K562 (cell line): ENCODE measurements around the gene DNMBP. TPM values are rescaled to one million over a fixed set of nuclear protein-coding genes. Genes with fewer than 3 reads are reported as not detected.

Experiments
- ATAC-seq: fragments of 200-7000 bp; cut with Tn5 transposase; 3 replicates; pipeline ENCODE4 v1.9.1; 2020; ENCODE audit warnings: moderate library complexity
- BruUV-seq: library from RNA; stranded (reverse); fragments of 400-500 nt; replicated peaks from 2 replicates; lab custom pipeline; 2021; lab: Mats Ljungman, UMichigan
- CTCF ChIA-PET: fragments of 300-600 bp; formaldehyde crosslinking; extraction: SDS; loops from one replicate; lab custom pipeline; 2021; ENCODE audit warnings: low intra/inter-chr PET ratio; lab: Yijun Ruan, JAX
- POLR2A ChIA-PET: fragments of 300-600, 350-650 bp; sonication (Branson Sonifier 250); formaldehyde crosslinking; extraction: SDS; loops from one replicate; lab custom pipeline; 2021; ENCODE audit warnings: antibody characterized with exemption, inconsistent platforms; lab: Yijun Ruan, JAX
- DNase-seq, 4 experiments: peaks; one replicate each; pipeline versions ENCODE4 v3.0.0 to v3.0.0-alpha.2; 2011 to 2018; ENCODE audit warnings: low spot score in 3 of 4, mixed read lengths in 3 of 4; ENCODE audit errors: extremely low read depth in 1 of 4
- FAIRE-seq: peaks from 2 replicates; lab custom pipeline; 2011; peaks lifted over from hg19 to GRCh38; lab: Jason Lieb, UNC
- H2AFZ ChIP-seq: 2 replicates; pipeline ENCODE4 v1.6.0; 2011; ENCODE audit warnings: low read depth, low read length, control low read depth, inconsistent platforms
- H3K27ac ChIP-seq: fragments of 200-600 bp; 3 replicates; pipeline ENCODE4 v1.8.0; 2011; ENCODE audit warnings: low read depth, mild to moderate bottlenecking, control low read depth, inconsistent platforms, low read length, moderate library complexity, mixed read lengths; ENCODE audit errors: extremely low read depth
- H3K27me3 ChIP-seq, 2 experiments: fragments of 300-600 bp in 1 of 2; 2 replicates in 1 of 2; 3 replicates in 1 of 2; pipeline versions ENCODE4 v1.6.0 to v1.8.0; 2011; ENCODE audit warnings: inconsistent platforms in 2 of 2, low read length in 2 of 2, mild to moderate bottlenecking in 1 of 2, mixed read lengths in 1 of 2, moderate library complexity in 1 of 2; ENCODE audit not compliant: control insufficient read depth in 2 of 2, insufficient read depth in 2 of 2
- H3K36me3 ChIP-seq: fragments of 300-600 bp; 3 replicates; pipeline ENCODE4 v1.8.0; 2011; ENCODE audit warnings: mild to moderate bottlenecking, low read length, inconsistent platforms; ENCODE audit not compliant: control insufficient read depth, insufficient read depth
- H3K4me1 ChIP-seq, 2 experiments: fragments of 200-600 bp in 1 of 2; replicated peaks in 1 of 2; 2 replicates in 1 of 2; 3 replicates in 1 of 2; pipeline versions ENCODE4 v1.5.1 to v1.8.0; 2011; ENCODE audit warnings: inconsistent platforms in 2 of 2, low read length in 2 of 2, mild to moderate bottlenecking in 1 of 2, mixed read lengths in 1 of 2, moderate library complexity in 1 of 2; ENCODE audit not compliant: control insufficient read depth in 2 of 2, insufficient read depth in 2 of 2
- H3K4me2 ChIP-seq: 2 replicates; pipeline ENCODE4 v1.6.1; 2011; ENCODE audit warnings: low read length, control low read depth, inconsistent platforms, mixed read lengths; ENCODE audit not compliant: insufficient read depth
- H3K4me3 ChIP-seq: fragments of 200-600 bp; sonication (generic), shearing (Covaris generic); 2 replicates; pipeline ENCODE4 v1.5.1; 2016; ENCODE audit warnings: control low read depth, inconsistent platforms
- H3K79me2 ChIP-seq: fragments of 200-600 bp; 3 replicates; pipeline ENCODE4 v1.8.0; 2011; ENCODE audit warnings: low read length, inconsistent platforms; ENCODE audit not compliant: control insufficient read depth, insufficient read depth
- H3K9ac ChIP-seq, 2 experiments: 2 replicates each; pipeline versions ENCODE4 v1.6.0 to v1.6.1; 2011; ENCODE audit warnings: low read depth in 2 of 2, low read length in 2 of 2, control low read depth in 1 of 2, inconsistent platforms in 1 of 2, mild to moderate bottlenecking in 1 of 2, mixed read lengths in 1 of 2; ENCODE audit not compliant: insufficient read depth in 1 of 2
- H3K9me1 ChIP-seq: one replicate; pipeline ENCODE4 v1.6.0; 2011; ENCODE audit warnings: inconsistent platforms, mild to moderate bottlenecking, low read length, moderate library complexity; ENCODE audit not compliant: control insufficient read depth, insufficient read depth
- H3K9me3 ChIP-seq: replicated peaks from 2 replicates; pipeline ENCODE4 v1.5.1; 2011; ENCODE audit warnings: low read depth, low read length, inconsistent platforms; ENCODE audit not compliant: control insufficient read depth, insufficient read depth
- H4K20me1 ChIP-seq: replicated peaks from 2 replicates; pipeline ENCODE4 v1.6.1; 2011; ENCODE audit warnings: low read length, inconsistent platforms, mixed read lengths; ENCODE audit not compliant: control insufficient read depth, insufficient read depth
- C11orf30 ChIP-seq: fragments of 450-650 bp; IDR thresholded peaks from 2 replicates; pipeline ENCODE4 v1.6.1; 2016; ENCODE audit warnings: low read depth, mild to moderate bottlenecking
- FOSL1 ChIP-seq: fragments of 200-800 bp; sonication (Bioruptor generic); conservative IDR thresholded peaks from 2 replicates; pipeline ENCODE4 v1.6.1; 2016; ENCODE audit warnings: missing genetic modification characterization, missing compliant biosample characterization
- RBM15 ChIP-seq: fragments of 200-400 bp; formaldehyde crosslinking; IDR thresholded peaks from 2 replicates; pipeline ENCODE4 v1.6.1; 2018; ENCODE audit warnings: mild to moderate bottlenecking, low read length, moderate library complexity; ENCODE audit not compliant: insufficient read depth
- SMARCB1 ChIP-seq: IDR thresholded peaks from 2 replicates; pipeline ENCODE4 v1.6.1; 2011; ENCODE audit warnings: improper control_type of control experiment, low read depth; ENCODE audit not compliant: insufficient read length
- ZBTB11 ChIP-seq, 3 experiments: fragments of 200-800 bp in 1 of 3; fragments of 250-450 bp in 1 of 3; fragments of 450-650 bp in 1 of 3; sonication (Bioruptor Pico) in 1 of 3; sonication (Bioruptor generic) in 1 of 3; formaldehyde crosslinking in 1 of 3; IDR thresholded peaks; 2 replicates each; pipeline versions ENCODE4 v1.6.1 to v1.8.0; 2016 to 2022; ENCODE audit warnings: mild to moderate bottlenecking in 2 of 3, missing genetic modification characterization in 2 of 3, missing compliant biosample characterization in 1 of 3, moderate library complexity in 1 of 3
- ZNF583 ChIP-seq: fragments of 250-450 bp; sonication (Bioruptor Pico); IDR thresholded peaks from 2 replicates; pipeline ENCODE4 v1.4.0; 2020
- WGBS: fragments of 100-300 bp; shearing (Covaris generic); methylation state at CpG from one replicate; pipeline ENCODE4 v1.1.6; 2016; ENCODE audit warnings: low coverage, mixed read lengths; ENCODE audit not compliant: insufficient coverage; ENCODE audit errors: missing lambda C conversion rate; 5-methylcytosine and 5-hydroxymethylcytosine counted together
- in situ Hi-C: fragments of 300-500 bp; cut with MboI; formaldehyde crosslinking; loops from 4 replicates; pipeline ENCODE4 v1.15.0; 2018; ENCODE audit warnings: inconsistent platforms, mixed read lengths
- intact Hi-C: fragments of 100-400 bp; cut with micrococcal nuclease; formaldehyde crosslinking; loops from 2 replicates; pipeline ENCODE4 v1.14.2; 2022
- polyA plus RNA-seq, 8 experiments: library from polyadenylated mRNA; depleted of rRNA in 4 of 8; stranded (reverse) in 5 of 8; unstranded in 3 of 8; fragments of >200 nt; fragmentation: Nextera tagmentation in 2 of 8; fragmentation: Illumina TruSeq in 1 of 8; extraction: Ambion mirVana in 2 of 8; extraction: Trizol in 1 of 8; gene quantifications; 2 replicates each; pipeline versions ENCODE4 v1.2.1 to v1.2.3, GENCODE V29; 2011 to 2014; ENCODE audit warnings: inconsistent platforms in 1 of 8, missing spikeins in 1 of 8
- total RNA-seq, 7 experiments: library from RNA; depleted of rRNA in 6 of 7; stranded (reverse); fragments of >200 nt in 6 of 7; fragmentation: Illumina TruSeq in 2 of 7; extraction: Trizol in 2 of 7; gene quantifications; 2 replicates each; pipeline versions ENCODE4 v1.2.1 to v1.2.3, GENCODE V29; 2011 to 2021; ENCODE audit warnings: low replicate concordance in 1 of 7
- TF ChIP-seq, protein P1 (sequence below): fragments of 250-450 bp; sonication (Bioruptor Pico); IDR thresholded peaks from 2 replicates; pipeline ENCODE4 v1.8.0; 2021; ENCODE audit warnings: moderate library complexity, mild to moderate bottlenecking, inconsistent platforms

The DNMBP gene
- total and polyA plus RNA-seq, 9 of the 15 experiments (the other 6 are each of a cell fraction or from before 2014, with no cell fraction given) = 0.83 to 3.7 (median 2.2) TPM

- 29% methylated on average over 2 of the region's 2 CpGs for WGBS
- H3K9me1 ChIP-seq = no peaks in the 10 kb centered on the region
- POLR2A ChIA-PET = interaction anchor here (0.6 to 0.7 kb wide), 2 partner anchors 9 to 44 kb away, joined by 3 to 4 read pairs; no protein-coding TSS in a partner anchor
- no peak overlapping the region for H2AFZ ChIP-seq
- CTCF ChIA-PET = no interaction called here
- peaks cover 3% of the 10 kb centered on the region; the same call in 1 of the 3 replicates for H3K36me3 ChIP-seq
- TF ChIP-seq RBM15 = no peak
- no peak for TF ChIP-seq ZBTB11 (CRISPR knock-in tag; IDR thresholded peaks at IDR 0.05)
- TF ChIP-seq SMARCB1 = no peak
- no peak for TF ChIP-seq FOSL1 (tag)
- TF ChIP-seq, protein P1, sequence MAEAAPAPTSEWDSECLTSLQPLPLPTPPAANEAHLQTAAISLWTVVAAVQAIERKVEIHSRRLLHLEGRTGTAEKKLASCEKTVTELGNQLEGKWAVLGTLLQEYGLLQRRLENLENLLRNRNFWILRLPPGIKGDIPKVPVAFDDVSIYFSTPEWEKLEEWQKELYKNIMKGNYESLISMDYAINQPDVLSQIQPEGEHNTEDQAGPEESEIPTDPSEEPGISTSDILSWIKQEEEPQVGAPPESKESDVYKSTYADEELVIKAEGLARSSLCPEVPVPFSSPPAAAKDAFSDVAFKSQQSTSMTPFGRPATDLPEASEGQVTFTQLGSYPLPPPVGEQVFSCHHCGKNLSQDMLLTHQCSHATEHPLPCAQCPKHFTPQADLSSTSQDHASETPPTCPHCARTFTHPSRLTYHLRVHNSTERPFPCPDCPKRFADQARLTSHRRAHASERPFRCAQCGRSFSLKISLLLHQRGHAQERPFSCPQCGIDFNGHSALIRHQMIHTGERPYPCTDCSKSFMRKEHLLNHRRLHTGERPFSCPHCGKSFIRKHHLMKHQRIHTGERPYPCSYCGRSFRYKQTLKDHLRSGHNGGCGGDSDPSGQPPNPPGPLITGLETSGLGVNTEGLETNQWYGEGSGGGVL = no peak
- no peak for TF ChIP-seq C11orf30
- no peak for TF ChIP-seq ZNF583
- no peaks in the 10 kb centered on the region for H3K79me2 ChIP-seq
- H3K9ac ChIP-seq = no peak overlapping the region
- no peaks in the 10 kb centered on the region for H3K27me3 ChIP-seq
- H4K20me1 ChIP-seq = no peaks in the 10 kb centered on the region
- in situ Hi-C loops (no loop called here), intact Hi-C loops (no loop called here)
- FAIRE-seq (no peak), DNase-seq (no peak), ATAC-seq (no peak)
- H3K27ac ChIP-seq = no peak overlapping the region
- no peak overlapping the region for H3K4me2 ChIP-seq
- BruUV-seq = no TSS peak
- H3K4me1 ChIP-seq = no peaks in the 10 kb centered on the region
- H3K9me3 ChIP-seq = no peaks in the 10 kb centered on the region
- H3K4me3 ChIP-seq = no peak overlapping the region
Measured at GRCh38 chr10:99883523-99883922, 126.2 kb downstream of the DNMBP start.
